ENCODE results near the gene MCF2L.

The MCF2L gene

DNA sequence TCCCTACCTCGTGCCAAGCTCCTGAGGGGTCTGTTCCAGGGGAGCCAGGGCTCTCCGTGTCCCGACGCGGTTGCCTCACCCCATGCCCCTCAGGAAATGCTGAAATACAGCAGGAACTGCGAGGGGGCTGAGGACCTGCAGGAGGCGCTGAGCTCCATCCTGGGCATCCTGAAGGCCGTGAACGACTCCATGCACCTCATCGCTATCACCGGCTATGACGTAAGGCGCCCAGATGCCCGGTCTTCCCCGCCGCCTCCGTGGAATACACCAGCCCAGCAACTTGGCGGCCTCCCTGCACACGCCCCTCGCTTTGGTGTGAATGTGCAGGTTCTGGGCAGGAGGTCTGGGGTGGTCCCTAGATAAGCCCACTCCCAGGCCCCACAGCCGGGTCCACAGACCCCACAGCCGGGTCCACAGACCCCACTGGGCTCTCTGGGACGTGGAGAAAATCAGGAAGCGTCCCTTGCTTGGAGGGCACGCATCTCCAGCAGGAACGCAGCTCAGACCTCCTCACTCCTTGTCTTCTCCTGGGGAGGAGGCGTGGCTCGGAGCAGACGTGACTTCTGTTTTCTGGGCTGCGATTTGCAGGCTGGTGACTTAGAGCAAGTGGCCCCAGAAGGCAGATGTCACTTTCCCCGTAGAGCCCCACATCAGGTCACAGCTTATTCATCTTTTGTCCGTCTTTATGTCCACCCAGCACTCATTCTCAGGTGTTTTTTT is 117.2 kb downstream of the MCF2L start:
- DNase-seq: no peak

DNA sequence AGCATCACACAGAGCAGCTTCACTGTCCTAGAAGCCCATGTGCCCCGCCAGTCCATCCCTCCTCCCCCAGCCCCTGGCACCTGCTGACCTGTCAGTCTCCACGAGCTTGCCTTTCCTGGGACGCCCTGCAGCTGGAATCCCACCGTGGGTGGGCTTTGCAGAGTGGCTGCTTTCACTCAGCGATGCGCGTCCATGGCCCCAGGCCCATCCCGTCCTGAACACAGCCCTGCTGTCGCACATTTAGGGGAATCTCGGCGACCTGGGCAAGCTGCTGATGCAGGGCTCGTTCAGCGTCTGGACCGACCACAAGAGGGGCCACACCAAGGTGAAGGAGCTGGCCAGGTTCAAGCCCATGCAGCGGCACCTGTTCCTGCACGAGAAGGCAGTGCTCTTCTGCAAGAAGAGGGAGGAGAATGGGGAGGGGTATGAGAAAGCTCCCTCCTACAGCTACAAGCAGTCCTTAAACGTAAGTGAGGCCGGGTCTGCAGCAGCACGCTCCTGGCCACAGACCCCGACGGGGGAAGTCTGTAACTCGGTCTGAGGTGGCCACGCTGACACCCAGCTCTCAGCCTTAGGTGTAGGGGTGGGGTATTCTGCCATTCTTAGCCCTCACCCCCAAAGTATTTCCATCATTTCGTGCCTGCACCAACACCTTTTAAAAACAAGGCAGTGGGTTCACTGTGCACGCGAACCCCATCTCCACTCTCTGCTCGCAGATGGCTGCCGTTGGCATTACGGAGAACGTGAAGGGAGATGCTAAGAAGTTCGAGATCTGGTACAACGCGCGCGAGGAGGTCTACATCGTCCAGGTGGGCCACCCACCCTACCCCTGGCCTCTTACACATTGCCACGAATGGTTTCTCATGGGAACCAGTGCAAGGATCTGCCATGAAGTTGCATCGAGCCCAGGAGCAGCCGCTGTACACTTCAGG is 118.2 kb downstream of the MCF2L start:
- no peak for DNase-seq

DNA sequence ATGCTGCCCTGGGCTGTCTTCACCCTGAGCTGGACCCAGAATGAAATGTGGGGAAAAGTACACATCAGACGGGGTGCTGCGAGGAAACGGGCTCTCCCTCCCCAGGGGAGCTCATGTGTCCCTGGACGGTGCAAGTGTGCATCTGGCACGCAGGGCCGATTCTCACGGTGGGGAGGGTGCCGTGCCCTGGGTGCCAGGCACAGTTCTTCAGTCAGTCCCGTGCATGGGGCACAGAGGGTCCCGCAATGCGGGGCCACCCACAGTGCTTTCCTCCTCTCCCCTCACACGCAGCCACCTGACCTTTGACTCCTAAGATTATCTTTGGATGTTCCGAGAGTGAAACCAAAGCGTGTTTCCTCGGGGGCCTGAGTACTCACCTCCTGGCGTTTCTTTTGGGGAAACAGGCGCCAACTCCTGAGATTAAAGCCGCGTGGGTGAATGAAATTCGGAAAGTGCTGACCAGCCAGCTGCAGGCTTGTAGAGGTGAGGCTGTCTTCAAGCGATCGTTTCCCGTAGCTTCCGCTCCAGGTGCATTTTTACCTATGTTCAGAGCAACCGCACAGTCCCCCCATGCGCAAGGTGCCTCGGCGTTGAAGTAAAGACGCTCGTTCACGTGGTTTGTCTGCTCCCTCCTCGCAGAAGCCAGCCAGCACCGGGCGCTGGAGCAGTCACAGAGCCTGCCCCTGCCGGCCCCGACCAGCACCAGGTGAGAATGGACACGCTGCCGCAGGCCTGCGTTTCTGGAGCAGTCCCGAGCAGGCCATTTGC is 119.1 kb downstream of the MCF2L start:
- no peak for DNase-seq

DNA sequence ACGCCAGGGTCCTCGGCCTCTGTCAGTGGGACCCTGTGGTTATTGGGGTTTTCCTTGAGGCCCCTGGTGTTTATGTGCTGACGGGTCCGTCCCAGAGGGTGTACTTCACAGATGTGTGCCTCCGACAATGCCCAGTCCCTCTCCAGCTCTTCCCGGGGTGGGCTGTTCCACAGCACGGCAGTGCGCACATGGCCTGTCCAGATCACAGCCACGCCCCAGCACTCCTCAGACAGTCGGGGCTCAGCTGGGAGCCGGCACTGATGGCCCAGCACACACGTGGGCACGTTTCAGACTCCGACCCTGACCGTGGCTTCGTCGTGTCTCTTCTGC is 119.6 kb downstream of the MCF2L start:
- no peak for DNase-seq

DNA sequence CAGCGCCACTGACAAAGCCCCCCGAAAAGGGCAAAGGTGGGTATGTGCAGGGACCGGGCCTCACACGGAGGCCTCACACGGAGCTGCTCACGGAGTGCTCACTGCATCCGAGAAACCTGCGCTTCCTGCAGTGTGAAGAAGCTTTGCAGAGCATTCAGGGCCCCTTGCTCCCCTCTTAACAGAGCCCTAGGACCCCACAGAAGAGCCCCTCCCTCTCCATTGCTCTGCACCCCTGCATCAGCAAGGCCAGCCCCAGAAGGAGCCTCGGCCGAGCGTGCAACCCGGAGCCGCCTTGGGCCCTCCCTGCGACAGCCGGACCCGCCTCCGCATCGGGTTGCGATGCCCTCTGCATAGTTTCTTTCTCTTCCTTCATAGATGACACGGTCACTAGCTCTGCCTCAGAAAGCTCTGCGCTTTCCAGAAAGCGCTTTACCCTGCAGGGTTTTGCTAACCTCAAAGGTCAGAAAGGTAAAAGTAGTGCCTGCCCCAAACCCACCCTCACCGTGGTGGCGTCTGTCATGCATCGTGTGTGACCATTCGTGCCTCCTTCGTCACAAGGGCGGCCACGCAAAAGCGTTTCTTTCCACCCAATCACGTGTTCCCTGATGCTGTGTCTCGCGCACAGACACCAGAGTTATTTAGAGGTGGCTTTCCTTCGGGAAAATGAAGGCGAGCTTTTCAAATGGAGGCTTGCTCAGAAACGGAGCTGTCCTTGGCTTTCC is 120.8 kb downstream of the MCF2L start:
- no peak for DNase-seq

DNA sequence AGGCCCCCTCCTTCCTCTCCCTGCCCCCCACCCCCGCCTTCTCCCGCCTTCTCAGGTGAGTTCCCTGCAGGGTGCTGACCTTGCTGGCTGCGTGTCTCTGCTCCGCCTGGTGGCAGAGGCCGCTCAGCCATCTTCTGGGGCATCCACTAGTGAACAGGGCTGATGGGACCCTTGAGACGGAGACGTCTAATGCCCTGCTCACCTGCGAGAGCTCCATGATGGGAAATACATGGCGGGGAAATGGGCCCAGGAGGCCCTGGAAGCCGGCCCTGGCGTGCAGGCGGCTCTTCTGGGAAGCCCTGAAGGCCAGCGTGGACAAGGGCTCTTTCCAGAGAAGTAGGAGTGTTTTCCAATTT is 121.4 kb downstream of the MCF2L start:
- no peak for DNase-seq

DNA sequence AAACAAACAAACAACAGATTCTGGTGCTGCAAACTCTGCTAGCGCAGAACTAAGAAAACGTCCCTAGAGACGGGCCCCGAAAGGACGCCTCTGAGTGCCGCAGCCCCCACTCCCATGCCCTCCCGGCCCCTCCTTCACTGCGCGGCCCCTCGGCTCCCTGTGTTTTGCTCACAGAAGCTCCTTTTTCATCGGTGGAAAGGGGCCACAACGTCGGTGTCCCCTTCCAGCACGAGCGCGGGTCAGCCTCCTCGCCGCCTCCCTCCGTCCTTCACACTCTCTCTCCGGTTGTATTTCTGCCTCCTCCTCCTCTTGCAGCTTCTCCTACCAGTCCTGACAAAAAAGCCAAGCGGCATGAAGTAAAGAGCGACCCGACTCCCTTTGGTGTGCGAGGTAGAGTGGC is 121.8 kb downstream of the MCF2L start:
- no peak for DNase-seq

DNA sequence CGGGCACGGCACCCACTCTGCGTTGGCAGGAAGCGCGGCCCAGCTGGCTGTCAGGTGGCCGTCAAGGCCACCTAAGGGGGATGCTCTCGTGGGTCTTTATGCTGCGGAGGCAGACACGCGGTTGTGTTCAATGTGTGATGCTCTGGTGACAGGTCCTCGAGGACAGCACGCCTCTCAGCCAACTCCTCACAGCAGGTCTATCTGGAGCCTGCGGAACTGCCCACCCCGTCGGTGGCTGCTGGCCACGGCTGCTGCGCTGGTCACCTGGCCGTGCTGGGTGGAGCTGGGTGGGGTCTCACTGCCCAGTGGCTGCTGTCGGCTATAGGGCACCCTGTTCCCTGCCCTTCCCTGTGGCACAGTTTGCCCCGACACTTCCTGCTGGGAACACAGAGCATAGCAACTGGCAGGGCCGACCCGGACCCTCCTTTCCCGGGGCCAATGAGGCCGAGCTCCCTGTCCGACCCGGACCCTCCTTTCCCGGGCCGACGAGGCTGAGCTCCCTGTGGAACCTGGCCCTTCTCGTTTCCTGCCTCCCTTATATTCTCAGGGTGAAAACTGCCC is 122.3 kb downstream of the MCF2L start:
- DNase-seq: no peak

DNA sequence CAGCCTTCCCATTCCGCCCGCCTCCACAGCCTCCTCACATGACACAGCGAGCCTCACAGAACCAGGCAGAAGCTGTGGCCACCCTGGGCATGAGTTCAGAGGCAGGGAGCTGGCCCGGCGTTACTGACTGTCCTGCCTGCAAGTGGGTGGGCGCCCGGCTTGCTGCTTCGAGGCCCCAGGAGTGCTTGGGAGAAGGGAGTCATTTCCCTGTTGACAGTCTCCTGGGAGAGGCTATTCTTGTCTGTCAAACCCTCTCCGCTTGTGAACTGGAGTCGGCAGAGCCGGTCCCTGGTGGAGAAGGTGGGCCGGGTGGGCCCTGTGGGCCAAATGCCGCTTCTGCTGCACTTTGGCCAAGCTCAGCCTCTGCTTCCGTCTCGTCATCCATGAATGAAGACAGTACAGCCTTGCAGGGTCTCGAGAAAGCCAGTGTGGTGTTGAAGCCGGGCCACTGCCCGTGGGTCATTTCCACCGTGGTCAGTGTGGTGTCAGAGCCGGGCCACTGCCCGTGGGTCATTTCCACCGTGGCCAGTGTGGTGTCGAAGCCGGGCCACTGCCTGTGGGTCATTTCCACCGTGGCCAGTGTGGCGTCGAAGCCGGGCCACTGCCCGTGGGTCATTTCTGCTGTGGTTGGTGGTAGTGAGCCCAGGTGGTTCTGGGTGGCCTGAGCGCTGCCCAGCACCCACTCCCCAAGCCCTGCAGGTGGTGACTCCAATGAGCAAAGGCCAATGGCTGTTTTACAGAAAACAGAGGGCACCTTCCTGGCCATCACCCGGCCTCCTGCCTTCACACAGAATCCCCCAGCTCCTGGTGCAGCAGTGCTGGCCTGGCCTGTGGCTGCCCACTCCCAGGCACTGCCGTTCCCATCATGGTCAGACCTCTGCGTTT is 123.1 kb downstream of the MCF2L start:
- DNase-seq: no peak

DNA sequence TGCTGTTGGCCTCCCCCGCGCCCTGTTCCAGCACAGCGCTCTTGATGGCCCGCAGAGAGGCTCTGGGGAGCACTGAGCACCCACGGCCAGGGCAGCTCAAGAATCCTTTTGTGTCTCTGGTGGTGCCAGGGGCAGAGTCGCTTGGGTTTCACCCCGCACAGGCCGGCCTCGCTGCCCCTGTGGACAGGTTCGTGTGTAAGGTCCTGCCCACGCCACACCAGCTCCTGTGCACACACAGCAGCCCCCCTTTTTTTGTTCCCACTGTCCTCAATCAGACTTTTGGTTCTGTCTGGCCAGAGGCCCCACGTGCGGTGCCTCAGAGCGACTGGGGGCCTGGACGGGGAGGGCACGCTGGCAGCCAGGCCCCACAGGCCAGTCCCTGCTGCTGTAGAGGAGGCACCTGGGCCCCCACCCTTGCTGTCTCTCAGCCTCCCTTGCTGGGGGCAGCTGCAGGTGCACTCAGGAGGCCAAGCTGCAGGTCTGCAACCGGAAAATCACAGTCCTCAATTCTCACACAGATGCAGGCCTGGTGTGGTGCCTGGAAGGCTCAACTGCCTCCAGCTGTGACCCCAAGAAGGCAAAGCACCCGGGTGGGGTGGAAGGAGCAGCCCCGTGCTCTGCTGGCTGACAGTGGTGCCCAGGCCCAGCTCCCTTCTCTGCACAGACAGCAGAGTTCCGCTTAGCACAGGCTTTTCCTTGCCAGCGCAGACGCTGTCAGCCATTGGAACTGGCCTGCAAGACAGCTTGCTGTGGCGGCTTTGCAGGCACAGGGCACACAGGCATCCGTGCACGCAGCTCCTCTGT is 124.0 kb downstream of the MCF2L start:
- no peak for DNase-seq

DNA sequence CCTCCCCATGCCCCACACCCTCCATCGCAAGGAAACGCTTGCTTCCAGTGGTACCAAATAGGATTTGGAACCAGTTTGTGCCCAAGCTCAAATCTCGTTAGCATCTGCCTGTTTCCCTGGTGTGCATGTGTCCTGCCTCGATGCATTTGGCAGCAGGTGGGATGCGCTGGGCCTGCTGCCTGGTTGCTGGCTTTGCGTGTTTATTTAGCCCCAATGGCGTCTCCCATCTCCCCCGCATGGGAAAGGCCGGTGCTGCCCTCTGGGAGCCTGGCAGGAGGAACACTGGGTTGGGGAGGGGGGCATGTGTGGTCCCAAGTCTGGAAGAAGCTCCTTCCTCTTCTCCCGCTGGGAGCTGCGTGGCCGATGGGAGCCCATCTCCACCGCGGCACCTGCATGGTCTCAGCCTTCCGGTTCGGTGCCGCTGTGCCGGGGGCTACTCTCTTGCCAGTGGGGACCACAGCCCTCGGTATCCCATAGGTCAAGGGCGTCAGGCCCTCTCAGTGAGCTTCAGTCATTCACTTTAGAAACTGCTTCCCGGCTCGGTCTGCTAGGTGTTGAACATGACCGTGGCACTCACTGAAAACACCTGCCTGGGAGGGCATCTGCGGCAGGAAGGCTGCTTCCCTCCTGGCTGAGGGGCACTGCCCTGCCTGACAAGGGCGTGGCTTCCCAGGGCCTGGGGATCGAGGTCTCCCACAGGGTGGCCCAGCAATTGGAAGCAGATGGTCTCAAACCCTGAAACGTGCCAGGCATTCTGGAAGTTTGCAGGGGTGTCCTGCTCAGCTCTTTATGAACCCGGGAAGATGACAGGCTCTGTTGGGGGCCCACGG is 124.8 kb downstream of the MCF2L start:
- no peak for DNase-seq

DNA sequence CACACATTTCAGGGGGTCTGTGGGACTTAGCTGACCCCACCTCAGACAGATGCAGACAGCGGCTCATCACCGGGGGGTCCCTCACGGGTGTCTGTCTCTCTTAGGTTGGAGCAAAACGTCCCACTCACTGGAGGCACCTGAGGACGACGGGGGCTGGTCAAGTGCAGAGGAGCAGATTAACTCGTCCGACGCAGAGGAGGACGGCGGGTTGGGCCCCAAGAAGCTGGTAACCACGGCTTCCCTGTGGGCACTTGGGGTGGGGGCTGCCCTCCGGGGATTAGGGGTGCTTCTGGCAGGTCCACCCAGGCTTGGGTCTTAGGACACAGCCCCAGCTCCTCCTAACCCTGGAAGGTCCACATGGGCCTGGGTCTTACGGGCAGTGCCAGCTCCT is 125.4 kb downstream of the MCF2L start:
- DNase-seq: no peak

DNA sequence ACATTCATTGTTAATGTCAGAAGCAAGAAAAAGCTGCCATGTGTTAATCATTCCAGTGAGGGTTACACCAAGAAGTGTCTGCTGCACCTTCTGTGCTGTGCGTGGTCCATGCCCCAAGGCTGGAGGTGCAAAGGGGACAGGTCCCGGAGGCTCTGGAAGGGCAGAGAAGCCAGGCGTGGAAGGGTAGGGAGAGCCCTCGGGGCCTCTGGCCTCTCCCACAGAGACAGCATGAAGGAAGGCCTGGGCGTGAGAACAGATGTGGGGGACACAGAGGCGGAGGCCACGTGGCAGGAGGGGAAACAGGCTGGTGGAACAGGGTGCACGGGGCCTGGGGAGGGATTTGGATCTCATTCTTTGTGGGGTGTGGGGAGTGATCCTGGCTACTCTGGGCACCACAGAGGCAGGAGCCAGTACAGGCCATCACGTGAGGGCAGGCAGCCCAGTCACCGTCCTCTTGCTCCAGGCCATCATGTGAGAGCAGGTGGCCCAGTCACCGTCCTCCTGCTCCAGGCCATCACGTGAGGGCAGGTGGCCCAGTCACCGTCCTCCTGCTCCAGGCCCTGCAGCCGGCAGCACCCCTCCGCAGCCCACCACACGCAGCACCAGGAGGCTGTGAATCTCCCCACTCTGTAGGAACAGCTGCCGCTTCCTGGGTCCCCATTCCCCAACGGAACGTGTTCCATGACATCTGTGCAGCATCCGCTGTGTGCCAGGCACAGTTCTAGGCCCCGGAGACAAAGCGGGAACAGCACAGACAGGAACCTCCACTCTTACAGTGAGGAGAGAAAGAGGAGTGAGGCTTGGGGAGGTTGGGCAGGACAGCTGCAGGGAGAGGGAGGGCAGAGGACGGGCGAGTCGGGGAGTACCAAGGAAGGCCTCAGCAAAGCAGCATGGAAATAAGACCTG is 126.4 kb downstream of the MCF2L start:
- DNase-seq: no peak

DNA sequence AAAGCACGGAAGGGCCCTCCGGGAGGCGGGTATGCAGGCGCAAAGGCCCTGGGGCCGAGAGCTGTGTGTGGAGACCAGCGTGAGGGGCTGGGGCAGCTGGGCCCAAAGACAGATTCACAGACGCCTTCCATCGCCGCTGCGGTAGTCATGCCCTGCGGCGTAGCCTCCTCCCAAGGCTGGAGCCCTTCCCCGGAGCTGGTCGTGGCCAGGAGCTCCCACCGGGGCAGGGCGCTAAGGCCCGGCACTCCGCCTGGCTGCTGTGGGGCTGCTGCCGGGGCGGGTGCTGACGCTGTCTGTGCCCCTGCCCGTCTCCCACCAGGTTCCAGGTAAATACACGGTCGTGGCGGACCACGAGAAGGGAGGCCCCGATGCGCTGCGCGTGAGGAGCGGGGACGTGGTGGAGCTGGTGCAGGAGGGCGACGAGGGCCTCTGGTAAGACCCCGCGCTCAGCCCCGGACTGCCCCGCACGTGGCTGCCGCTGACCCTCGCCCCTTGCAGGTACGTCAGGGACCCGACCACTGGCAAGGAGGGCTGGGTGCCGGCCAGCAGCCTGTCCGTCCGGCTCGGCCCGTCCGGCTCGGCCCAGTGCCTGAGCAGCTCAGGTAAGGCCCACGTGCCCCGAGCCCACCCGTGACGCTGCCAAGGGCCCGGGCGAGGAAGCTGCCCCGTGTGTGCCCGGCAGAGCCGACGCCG is 127.2 kb downstream of the MCF2L start:
- no peak for DNase-seq

DNA sequence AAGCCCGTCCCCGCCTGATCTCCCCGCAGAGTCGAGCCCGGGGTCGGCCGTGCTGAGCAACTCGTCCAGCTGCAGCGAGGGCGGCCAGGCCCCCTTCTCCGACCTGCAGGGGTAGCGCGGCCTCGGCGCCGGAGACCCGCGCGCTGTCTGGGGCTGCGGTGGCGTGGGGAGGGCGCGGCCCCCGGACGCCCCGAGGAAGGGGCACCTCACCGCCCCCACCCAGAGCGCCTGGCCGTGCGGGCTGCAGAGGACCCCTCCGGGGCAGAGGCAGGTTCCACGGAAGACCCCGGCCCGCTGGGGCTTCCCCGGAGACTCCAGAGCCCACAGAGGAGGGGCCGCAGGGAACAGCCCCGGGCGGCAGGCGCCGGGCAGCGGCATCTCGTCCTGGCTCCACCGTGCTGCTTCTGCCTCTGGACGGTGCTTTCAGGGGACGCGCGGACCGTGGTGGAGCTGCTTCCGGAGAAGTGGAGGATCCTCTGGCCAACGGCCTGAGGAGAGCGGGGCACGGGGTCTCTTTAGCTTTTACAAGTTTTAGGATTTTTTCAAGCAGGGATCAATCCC is 127.8 kb downstream of the MCF2L start:
- DNase-seq: no peak

DNA sequence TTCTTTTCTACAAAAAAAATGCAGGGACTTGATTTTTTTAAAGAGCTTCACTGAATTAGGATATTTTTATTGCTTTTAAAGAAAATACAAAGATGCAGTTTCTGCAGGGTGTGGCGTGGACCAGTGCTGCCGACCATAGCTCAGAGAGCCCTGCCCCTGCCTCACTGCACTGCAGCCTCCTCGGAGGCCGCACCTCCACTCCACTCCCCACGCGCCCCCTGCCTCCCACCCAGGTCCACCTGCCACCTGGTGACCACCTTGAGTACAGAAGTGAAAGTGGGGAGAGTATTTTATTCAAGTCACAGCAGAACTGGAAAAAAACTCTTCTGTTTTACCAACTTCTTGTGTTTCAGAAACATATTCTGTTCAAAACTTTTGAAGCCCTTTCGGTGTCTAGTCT is 128.6 kb downstream of the MCF2L start:
- DNase-seq: no peak

DNA sequence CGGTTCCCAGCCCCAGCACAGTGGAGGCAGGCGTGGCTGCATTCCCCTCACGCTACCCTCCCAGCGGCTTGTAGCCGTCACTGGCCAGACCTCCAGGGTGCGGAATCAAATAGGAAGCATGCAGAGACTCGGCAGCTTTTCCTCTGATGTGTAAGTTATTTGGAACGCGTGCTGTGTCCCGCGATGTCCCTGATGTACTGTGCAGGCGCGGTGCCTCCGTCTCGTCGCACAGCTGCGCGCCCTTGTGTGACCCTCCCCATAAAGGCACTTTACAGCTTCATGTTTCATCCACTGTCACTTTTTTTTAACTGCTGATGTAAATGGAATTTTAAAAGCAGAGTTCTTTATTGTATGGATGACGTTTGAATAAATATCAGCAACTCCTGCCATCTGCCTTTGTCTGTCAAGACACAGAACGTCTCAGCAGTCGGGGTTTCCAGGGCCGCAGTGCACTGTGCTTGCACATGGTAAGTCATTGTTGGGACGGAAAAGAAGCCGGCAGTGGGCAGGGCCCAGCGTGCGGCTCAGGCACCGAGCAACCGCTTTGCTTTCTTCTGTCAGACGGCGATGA is 129.2 kb downstream of the MCF2L start:
- DNase-seq: peak; percentile 69

Data from eye (tissue), 1 donor.